GM21529 (cell line): Measurements from ENCODE around the gene LRP6.
"Not testable (repeated sequence)": the region's sequence is repeated elsewhere in the genome, so short reads cannot be mapped to it uniquely, and the experiment has no call there.

ENCODE experiments used
- ATAC-seq: cut with Tn5 transposase; IDR thresholded peaks from one replicate; pipeline ENCODE4 v1.9.1; 2021; ENCODE audit not compliant: unreplicated experiment

LRP6 gene

DNA sequence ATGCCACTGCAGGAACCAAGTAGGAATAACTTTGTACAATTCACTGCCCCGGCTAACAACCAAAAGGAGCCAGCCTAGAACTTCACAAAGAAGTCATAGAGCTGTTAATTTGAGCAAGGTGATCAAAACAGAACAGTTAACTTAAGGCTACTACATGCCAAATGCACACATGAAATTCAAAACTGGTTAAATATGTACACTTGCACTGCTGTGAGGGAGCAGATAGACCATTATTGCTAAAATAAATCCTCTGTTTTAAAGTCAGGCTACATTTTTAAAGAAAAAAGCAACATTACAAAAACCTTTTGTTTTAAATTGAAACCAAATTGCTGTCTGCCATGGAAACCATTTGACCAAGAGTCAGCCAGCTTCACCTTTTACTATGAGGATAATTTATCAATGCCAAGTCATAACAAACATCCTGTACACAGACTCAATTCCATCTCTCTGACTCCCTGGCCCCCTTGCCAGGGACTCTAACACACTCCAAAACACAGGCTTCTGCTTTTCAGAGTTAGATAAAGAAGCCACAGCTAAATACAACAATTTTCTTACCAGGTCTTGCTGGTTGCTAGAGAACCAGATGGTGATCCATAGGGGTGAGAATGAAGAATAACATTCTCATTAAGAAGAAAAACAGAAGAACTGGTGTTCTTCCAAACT, 84.0 kb downstream of the LRP6 start:
- ATAC-seq = no peak

GRCh38 chr12:12181511-12181910, 85.3 kb downstream of the LRP6 start:
- no peak for ATAC-seq

GRCh38 chr12:12180575-12180974, 86.3 kb downstream of the LRP6 start:
- ATAC-seq = no peak

DNA sequence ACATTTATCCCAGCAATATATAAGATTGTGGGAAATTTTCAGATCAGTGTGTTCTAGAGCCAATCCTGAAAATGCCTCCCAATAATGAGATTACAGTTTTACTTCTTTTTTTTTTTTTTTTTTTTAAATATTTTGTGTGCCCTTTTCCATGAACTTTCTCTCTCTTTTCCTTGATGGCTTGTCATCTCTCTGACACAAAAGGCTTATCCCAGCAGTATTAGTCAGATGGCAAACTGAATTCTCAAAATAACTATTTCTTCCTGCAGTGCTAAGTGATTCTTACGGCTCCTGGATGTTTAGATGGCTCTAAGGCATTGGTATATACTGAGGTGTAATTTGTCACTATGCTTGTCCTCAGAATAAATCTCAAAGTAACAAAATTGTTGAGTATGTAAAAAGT, 86.7 kb downstream of the LRP6 start:
- ATAC-seq = no peak

GRCh38 chr12:12178559-12178958, 88.3 kb downstream of the LRP6 start:
- no peak for ATAC-seq

GRCh38 chr12:12176402-12176801, 90.4 kb downstream of the LRP6 start:
- peak; percentile 57 for ATAC-seq

DNA sequence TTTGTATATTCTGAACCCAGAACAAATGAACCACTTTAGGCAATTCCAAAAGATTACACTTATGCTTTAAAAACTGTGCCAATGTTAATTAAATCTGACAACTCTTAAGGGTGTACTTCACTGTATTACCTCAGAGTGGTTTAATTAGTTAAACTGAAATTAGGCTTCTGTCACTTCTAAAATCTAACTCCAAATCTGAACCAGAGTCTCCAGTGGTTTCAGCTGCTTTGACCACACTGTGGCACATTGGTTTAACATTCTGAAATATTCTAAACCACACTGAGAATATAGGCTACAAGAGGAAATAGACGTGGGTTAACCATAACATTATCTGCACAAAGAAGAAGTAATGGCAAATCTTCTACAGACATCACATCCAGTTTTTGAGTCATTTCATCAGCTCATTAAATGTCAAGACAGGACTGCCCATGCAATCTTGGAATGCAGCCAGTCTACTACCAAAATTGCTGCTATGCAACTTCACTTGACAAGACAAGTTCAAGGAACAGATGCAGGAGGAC, 94.8 kb downstream of the LRP6 start:
- ATAC-seq = no peak

DNA sequence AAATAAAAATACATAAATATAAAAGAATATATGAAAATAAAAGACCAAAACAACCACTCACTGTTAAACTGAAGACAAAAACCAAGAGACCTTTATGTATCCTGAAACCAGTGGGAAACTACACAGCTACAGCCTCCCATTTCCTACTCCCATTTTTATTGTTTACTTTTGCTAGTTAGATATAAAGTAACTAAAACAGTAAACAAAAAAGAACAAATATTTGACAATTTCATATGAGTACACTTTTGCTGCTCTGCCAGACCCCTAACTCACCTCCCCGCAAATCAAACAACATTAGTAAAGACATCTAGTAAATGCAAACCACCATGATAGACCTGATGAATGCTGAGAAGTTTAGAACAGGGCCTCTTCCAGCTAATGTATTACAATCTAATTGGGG, 99.0 kb downstream of the LRP6 start:
- ATAC-seq = no peak

- no peak for ATAC-seq
Observed at GRCh38 chr12:12166751-12167150, 100.1 kb downstream of the LRP6 start.

DNA sequence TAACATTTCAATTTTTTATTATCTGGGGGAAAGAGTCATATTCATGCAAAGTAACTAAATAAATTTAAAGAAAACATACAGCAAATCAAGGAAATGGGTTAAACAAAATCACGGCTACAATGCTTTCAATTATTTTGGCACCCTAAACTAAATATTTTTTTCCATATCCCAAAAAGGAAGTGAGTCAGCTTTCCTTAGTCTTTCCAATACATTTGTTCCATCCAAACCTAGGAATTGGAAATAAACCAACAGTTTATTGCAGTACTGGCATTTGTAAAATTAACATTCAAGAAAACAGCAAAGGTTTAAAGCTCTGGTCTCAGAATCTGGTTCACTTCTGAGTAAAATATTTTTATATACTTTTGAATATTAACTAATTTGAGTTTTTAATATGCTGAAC, 106.9 kb downstream of the LRP6 start:
- no peak for ATAC-seq

DNA sequence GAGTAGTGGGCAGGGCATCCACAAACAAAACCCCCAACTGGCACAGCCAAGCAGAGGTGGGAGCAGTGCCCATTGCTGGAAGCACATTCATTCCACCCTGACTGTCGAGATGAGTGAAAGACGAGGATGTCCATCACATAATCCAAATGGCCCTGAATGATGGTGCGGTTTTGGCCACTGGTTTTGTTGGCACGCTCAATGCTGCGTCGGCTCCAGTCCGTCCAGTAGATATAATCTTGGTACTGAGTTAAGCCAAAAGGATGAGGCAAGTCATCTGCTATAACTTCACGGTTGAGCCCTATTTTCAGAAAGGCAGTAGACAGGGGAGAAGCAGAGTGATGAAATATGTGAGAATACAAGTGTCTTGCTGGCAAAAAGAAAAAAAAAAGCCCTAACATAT, 108.0 kb downstream of the LRP6 start:
- no peak for ATAC-seq

GRCh38 chr12:12157424-12157823, 109.4 kb downstream of the LRP6 start:
- no peak for ATAC-seq

DNA sequence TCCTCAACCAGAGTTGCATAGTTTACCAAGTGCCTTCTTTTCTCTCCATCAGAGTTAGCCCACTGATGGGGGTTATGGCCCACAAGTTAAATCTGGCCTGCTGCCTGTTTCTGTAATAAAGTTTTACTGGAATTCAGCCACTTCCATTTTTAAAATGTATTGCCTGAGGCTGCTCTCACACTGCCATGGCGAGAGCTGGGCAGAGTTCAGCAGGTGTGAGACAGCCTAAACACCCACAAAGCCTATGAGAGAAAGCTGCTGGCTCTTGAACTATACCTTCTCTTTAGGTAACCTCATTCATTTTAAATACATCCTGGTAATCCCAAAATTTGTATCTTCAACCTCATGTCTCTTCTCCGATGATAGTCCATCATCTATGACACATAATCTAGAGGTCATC, 110.0 kb downstream of the LRP6 start:
- ATAC-seq = no peak

DNA sequence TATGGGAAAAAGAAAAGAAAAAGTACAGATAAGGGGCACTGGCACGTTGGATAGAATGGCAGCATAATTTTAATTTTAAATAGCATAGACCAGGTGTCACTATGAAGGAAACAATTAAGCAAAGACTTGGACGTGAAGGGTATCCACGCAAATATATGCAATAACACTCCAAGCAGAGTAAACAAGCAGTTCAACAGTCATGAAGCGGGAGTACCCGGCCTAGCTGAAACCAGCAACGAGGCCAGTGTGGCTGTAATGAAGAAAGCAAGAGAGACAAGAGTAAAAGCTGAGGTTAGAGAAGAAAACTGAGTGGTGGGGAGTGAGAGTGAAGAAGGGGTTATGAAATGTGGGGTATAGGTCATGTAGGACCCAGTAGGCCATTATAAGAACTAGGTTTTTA, 110.7 kb downstream of the LRP6 start:
- ATAC-seq = no peak

- no peak for ATAC-seq
Observed at GRCh38 chr12:12153596-12153995, 113.2 kb downstream of the LRP6 start.

DNA sequence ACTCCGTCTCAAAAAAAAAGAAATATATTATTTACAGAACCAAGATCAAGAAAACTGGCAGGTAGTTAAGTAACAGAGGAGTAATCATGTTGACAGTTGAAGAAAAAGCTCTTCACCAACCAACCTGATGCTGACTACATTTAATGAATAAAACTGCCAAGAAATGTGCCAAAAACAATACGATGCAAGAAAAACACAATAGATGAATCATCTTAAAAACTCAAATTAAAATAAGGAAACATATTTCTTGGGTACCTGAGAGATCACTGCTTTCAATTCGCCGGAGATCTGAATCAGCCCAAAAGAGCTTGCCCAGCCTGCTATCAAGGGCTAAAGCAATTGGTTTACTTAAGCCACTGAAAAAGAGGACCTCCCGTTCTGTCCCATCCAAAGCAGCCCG, 119.7 kb downstream of the LRP6 start:
- ATAC-seq = no peak

DNA sequence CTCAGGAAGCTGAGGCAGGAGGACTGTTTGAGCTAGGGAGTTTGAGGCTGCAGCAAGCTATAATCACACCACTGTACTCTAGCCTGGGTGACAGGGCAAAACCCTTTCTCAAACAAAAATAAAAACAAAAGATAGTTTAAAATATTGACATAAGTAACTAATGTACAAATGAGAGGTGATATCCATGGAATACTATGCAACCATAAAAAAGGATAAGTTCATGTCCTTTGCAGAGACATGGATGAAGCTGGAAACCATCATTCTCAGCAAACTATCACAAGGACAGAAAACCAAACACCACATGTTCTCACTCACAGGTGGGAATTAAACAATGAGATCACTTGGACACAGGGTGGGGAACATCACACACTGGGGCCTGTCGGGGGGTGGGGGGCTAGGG, 122.3 kb downstream of the LRP6 start:
- not testable (repeated sequence) for ATAC-seq

DNA sequence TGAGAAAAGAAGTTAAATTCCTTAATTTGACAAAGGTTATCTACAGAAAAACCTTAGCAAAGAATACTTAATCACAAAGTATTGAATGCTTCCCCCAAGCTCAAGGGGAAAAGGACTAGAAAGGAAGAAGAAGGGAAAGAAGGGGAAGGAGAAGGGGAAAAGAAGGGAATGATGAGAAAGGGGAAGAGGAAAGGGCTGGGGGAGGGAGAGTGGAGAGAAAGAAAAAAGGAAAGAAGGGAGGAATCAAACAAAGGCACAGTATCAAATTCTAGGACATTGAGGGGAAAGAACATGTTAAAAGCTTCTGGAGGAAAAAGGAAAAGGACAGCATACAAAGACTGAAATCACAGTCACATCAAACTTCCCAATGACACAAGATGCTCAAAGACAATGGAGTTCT, 125.8 kb downstream of the LRP6 start:
- no peak for ATAC-seq

- no peak for ATAC-seq
Observed at GRCh38 chr12:12138203-12139154, 128.4 kb downstream of the LRP6 start.

DNA sequence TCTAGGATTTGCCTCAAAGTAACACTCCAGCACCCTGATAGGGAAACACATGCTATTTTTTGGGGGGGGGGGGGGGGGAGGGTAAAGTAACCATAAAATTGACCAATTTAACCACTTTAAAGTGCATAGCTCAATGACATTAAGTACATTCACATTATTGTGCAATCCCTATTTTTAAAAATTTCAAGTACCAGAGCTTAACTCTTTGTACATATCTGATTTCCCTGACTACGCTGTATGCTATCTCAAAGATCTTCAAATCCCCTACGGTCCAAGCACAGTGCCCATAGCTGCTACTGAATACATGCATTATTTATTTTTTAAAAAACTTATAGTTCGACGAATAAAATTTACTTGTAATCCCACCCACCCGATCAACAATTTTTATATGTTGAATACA, 133.1 kb downstream of the LRP6 start:
- ATAC-seq = no peak

DNA sequence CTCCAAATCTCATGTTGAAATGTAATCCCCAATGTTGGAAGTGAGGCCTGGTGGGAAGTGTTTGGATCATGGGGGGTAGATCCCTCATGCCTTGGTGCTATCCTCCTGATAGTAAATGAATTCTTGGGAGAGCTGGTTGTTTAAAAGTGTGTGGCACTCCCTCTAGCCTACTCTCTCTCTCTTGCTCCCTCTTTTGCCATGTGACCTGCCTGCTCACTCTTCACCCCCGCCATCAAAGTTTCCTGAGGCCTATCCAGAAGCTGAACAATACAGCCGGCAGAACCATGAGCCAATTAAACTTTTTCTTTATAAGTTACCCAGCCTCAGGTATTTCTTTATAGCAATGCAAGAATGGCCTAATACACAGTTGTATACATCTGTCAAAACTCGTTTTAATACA, 133.6 kb downstream of the LRP6 start:
- ATAC-seq = no peak

- no peak for ATAC-seq
Observed at GRCh38 chr12:12128670-12129069, 138.2 kb downstream of the LRP6 start.
